MM.1S (cell line): ENCODE data around the gene KIRREL3.

Experiments used
- CTCF ChIP-seq: fragments of 300-600 bp; sonication (generic); IDR thresholded peaks from 2 replicates; pipeline ENCODE4 v1.5.1; 2016; ENCODE audit warnings: antibody characterized with exemption, low read length, mixed read lengths
- EZH2 ChIP-seq: fragments of 300-600 bp; sonication (generic); optimal IDR thresholded peaks from 2 replicates; pipeline ENCODE3; 2017; ENCODE audit warnings: low read depth, mild to moderate bottlenecking, antibody characterized with exemption, low read length, mixed read lengths
- EZH2phosphoT487 ChIP-seq: fragments of 300-600 bp; sonication (generic); IDR thresholded peaks from 2 replicates; pipeline ENCODE4 v1.6.1; 2018; ENCODE audit warnings: antibody characterized with exemption, low read length

GRCh38 chr11:126815111-126815510 is 185.5 kb downstream of the KIRREL3 start:
- TF ChIP-seq CTCF: no peak
- TF ChIP-seq EZH2: no peak
- no peak for TF ChIP-seq EZH2phosphoT487
